Thoracic aorta (tissue), 2 donors: ENCODE measurements around the gene CLASRP. TPM values are rescaled to one million over a fixed set of nuclear protein-coding genes. Genes with fewer than 3 reads are reported as not detected.

Experiments used
- ATAC-seq: fragments of 150-250 bp; one replicate; pipeline ENCODE4 v1.8.0; 2017; ENCODE audit warnings: low read depth; ENCODE audit not compliant: insufficient number of reproducible peaks, low FRiP score
- DNase-seq: peaks from one replicate; pipeline ENCODE4 v3.0.0-alpha.2; 2020; ENCODE audit warnings: low spot score
- H3K27ac ChIP-seq, 2 donors: fragments of 200-600 bp; sonication (generic); 1 replicate in 1 of 2; 2 replicates in 1 of 2; pipeline ENCODE4 v1.5.1; 2016; ENCODE audit warnings: mild to moderate bottlenecking in 2 of 2, moderate library complexity in 2 of 2
- H3K27me3 ChIP-seq: fragments of 200-600 bp; sonication (generic); replicated peaks from 2 replicates; pipeline ENCODE4 v1.6.0; 2016; ENCODE audit warnings: mild to moderate bottlenecking; ENCODE audit not compliant: insufficient read depth
- H3K36me3 ChIP-seq: fragments of 200-600 bp; sonication (generic); one replicate; pipeline ENCODE4 v1.5.1; 2016
- H3K4me1 ChIP-seq, 2 donors: fragments of 200-600 bp; sonication (generic); 1 replicate in 1 of 2; 2 replicates in 1 of 2; pipeline versions ENCODE4 v1.5.1 to v1.6.0; 2016; ENCODE audit warnings: low read depth in 2 of 2, mild to moderate bottlenecking in 1 of 2; ENCODE audit not compliant: control insufficient read depth in 1 of 2
- H3K4me3 ChIP-seq: fragments of 200-600 bp; sonication (generic); 2 replicates; pipeline ENCODE4 v1.5.1; 2016; ENCODE audit warnings: mild to moderate bottlenecking
- H3K9me3 ChIP-seq: fragments of 200-600 bp; sonication (generic); 2 replicates; pipeline ENCODE4 v1.5.1; 2016
- CTCF ChIP-seq: fragments of 200-600 bp; sonication (generic); IDR thresholded peaks from one replicate; pipeline ENCODE4 v1.5.1; 2019; ENCODE audit warnings: antibody characterized with exemption
- total RNA-seq, 2 donors: library from RNA; depleted of rRNA; stranded (reverse); fragments of >200 nt; gene quantifications; one replicate each; pipeline versions ENCODE4 v1.1.0 to v1.2.3, GENCODE V29; 2016

Gene CLASRP
- total RNA-seq, 2 donors from 2014 or later: 119 to 300 TPM

GRCh38 chr19:45003485-45003884 lies 35.4 kb upstream of the CLASRP start:
- H3K27ac ChIP-seq: no peak overlapping the region
- DNase-seq (no peak), ATAC-seq (no peak)
- TF ChIP-seq CTCF: no peak
- no peaks in the 10 kb centered on the region for H3K9me3 ChIP-seq
- H3K27me3 ChIP-seq: no peaks in the 10 kb centered on the region
- peaks cover 5 to 12% of the 10 kb centered on the region in 2 donors for H3K4me1 ChIP-seq
- peaks cover under 1% of the 10 kb centered on the region for H3K36me3 ChIP-seq
- H3K4me3 ChIP-seq: no peak overlapping the region

DNA sequence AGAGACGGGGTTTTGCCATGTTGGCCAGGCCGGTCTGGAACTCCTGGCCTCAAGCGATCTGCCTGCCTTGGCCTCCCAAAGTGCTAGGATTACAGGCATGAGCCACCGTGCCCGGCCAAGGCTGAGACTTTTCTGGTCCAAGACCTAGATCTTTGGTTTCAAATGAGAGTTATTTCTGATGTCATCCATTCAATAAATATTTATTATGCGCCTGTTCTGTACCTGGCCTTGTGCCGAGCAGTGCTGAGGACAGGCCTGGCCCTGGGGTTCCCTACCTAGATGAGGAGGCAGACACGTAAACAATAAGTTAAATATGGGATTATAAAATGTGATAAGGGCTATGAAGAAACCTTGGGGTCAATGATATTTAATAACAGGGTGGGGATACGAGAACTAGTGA lies 33.1 kb upstream of the CLASRP start:
- H3K27ac ChIP-seq: no peak overlapping the region
- H3K9me3 ChIP-seq: no peaks in the 10 kb centered on the region
- TF ChIP-seq CTCF: no peak
- H3K27me3 ChIP-seq: no peaks in the 10 kb centered on the region
- H3K4me3 ChIP-seq: no peak overlapping the region
- H3K36me3 ChIP-seq: peaks cover 3% of the 10 kb centered on the region
- ATAC-seq (no peak), DNase-seq (no peak)
- peaks cover 5 to 10% of the 10 kb centered on the region in 2 donors for H3K4me1 ChIP-seq

DNA sequence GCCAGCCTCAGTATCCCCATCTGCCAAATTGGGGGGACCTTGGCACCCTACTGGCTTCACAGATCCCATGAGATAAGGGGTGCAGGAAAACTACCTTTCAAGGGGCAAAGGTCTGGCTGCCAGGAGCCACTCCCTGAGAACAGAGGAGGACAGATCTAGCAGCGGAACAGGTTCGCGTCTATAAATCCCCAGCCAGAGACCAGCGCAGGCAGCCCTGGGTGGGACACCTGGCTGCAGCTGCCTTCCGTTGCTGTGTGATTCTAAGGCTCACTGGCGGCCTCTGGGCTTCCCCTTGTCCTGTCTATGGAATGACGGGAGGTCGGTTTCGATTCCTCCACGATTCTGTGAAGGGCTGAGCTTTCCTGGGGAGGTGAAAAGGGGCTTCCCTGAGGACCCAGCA lies 30.3 kb upstream of the CLASRP start:
- Histone ChIP-seq H3K27me3 (no peaks in the 10 kb centered on the region), H3K27ac (no peak overlapping the region), H3K9me3 (no peaks in the 10 kb centered on the region), H3K4me3 (no peak overlapping the region), H3K4me1 (no peaks in the 10 kb centered on the region), H3K36me3 (peaks cover 13% of the 10 kb centered on the region)
- no peak for DNase-seq
- ATAC-seq: no peak
- no peak for TF ChIP-seq CTCF

DNA sequence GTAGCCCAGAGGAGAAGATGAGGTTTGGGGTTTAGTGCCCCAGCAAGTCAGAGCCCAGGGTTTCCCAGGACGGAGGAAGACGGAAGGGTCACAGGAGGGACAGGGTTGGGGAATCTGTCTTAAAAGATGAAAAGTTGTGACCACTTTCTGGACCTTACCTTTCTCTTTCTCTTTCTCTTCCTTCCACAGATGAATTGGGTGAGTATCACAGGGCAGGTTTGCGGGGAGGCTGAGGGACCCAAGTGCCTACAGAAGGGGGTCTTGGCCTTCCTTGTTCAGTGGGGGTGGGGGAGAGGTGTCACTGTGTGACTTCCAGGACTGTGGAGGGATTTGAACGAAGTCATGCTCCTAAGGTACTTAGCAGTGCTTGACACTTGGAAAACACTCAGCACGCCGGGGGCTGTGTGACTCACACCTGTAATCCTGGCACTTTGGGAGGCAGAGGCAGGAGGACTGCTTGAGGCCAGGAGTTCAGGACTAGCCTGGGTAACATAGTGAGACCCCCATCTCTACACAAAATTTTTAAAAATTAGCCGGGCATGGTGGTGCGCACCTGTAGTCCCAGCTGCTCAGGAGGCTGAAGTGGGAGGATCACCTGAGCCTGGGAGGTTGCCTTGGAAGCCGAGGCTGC lies 29.1 kb upstream of the CLASRP start:
- no peak overlapping the region for H3K27ac ChIP-seq
- no peaks in the 10 kb centered on the region for H3K4me1 ChIP-seq
- ATAC-seq (no peak), DNase-seq (no peak)
- H3K27me3 ChIP-seq: no peaks in the 10 kb centered on the region
- H3K4me3 ChIP-seq: no peak overlapping the region
- TF ChIP-seq CTCF: no peak
- H3K36me3 ChIP-seq: peaks cover 13% of the 10 kb centered on the region
- no peaks in the 10 kb centered on the region for H3K9me3 ChIP-seq

GRCh38 chr19:45010306-45010705 lies 28.5 kb upstream of the CLASRP start:
- H3K4me1 ChIP-seq: no peaks in the 10 kb centered on the region
- no peaks in the 10 kb centered on the region for H3K27me3 ChIP-seq
- H3K9me3 ChIP-seq: no peaks in the 10 kb centered on the region
- peaks cover 13% of the 10 kb centered on the region for H3K36me3 ChIP-seq
- DNase-seq: no peak
- no peak for ATAC-seq
- no peak overlapping the region for H3K27ac ChIP-seq
- no peak overlapping the region for H3K4me3 ChIP-seq
- no peak for TF ChIP-seq CTCF
